Measurements from ENCODE around the gene ERC1. TPM values are rescaled to one million over a fixed set of nuclear protein-coding genes. Genes with fewer than 3 reads are reported as not detected.

The ERC1 gene
- total RNA-seq, 1 experiment from 2014 or later = 12.3 TPM

- no peaks in the 10 kb centered on the region for H4K20me1 ChIP-seq (ENCODE audit: low read length)
- TF ChIP-seq CTCF (conservative IDR thresholded peaks at IDR 0.05; ENCODE audit: low read depth, low read length) (no peak), EZH2 (IDR thresholded peaks at IDR 0.05; ENCODE audit: low read length, unreplicated experiment) (no peak), EZH2phosphoT487 (IDR thresholded peaks at IDR 0.05; ENCODE audit: borderline replicate concordance, low read length) (no peak)
- no TSS peak for BruUV-seq (replicated peaks)
- CTCF ChIA-PET = no interaction called here
- no peak overlapping the region for H3K4me2 ChIP-seq (ENCODE audit: low read length)
- H3K27ac ChIP-seq (ENCODE audit: low read length) = no peak overlapping the region
- H3K4me3 ChIP-seq (ENCODE audit: low read length) = no peak overlapping the region
- H3K27me3 ChIP-seq (ENCODE audit: low read length) = no peaks in the 10 kb centered on the region
- H3K36me3 ChIP-seq (ENCODE audit: low read depth, low read length) = no peaks in the 10 kb centered on the region
- H2AFZ ChIP-seq (ENCODE audit: low read length) = no peak overlapping the region
- ATAC-seq (no peak), DNase-seq (no peak)
- no peaks in the 10 kb centered on the region for H3K9me2 ChIP-seq (replicated peaks; ENCODE audit: low read length)
- H3K79me2 ChIP-seq (ENCODE audit: low read length) = no peaks in the 10 kb centered on the region
- intact Hi-C loops (cut with micrococcal nuclease) = no loop called here
- POLR2A ChIA-PET (ENCODE audit: unreplicated experiment) = no interaction called here
- no peaks in the 10 kb centered on the region for H3K4me1 ChIP-seq (ENCODE audit: insufficient read depth, low read length)
- H3K9me3 ChIP-seq (ENCODE audit: low read length) = no peaks in the 10 kb centered on the region
- H3K9ac ChIP-seq (ENCODE audit: low read length) = no peak overlapping the region
- no peaks in the 10 kb centered on the region for H3F3A ChIP-seq (ENCODE audit: low read length, unreplicated experiment)
Measured at GRCh38 chr12:1380171-1380851, 389.3 kb downstream of the ERC1 start.

DNA sequence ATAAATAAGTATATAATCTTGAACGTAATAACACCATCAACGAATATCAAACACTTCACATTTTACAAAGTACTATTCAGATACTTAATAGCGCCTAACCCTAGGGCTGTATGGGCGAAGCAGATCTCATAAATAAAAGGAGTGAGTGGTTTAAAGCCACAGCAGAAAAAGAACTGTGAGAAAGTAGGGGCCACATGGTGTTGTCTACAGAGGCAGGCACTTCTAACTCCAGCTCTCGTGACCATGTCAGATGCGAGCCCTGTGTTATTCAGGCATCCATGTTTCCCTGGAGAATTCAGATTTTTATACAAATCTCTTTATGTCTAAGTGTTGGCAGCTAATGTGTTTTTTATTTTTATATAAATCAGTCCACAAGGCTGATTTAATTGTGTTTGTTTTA lies 391.1 kb downstream of the ERC1 start:
- no peaks in the 10 kb centered on the region for H3F3A ChIP-seq (ENCODE audit: low read length, unreplicated experiment)
- H3K9ac ChIP-seq (ENCODE audit: low read length) = no peak overlapping the region
- no peaks in the 10 kb centered on the region for H3K9me3 ChIP-seq (ENCODE audit: low read length)
- no peak overlapping the region for H3K4me3 ChIP-seq (ENCODE audit: low read length)
- BruUV-seq (replicated peaks) = no TSS peak
- intact Hi-C loops (cut with micrococcal nuclease) = no loop called here
- H2AFZ ChIP-seq (ENCODE audit: low read length) = no peak overlapping the region
- no peak overlapping the region for H3K27ac ChIP-seq (ENCODE audit: low read length)
- H3K27me3 ChIP-seq (ENCODE audit: low read length) = no peaks in the 10 kb centered on the region
- CTCF ChIA-PET = no interaction called here
- no peaks in the 10 kb centered on the region for H3K79me2 ChIP-seq (ENCODE audit: low read length)
- DNase-seq (no peak), ATAC-seq (no peak)
- H3K4me2 ChIP-seq (ENCODE audit: low read length) = no peak overlapping the region
- no peaks in the 10 kb centered on the region for H3K4me1 ChIP-seq (ENCODE audit: insufficient read depth, low read length)
- no peaks in the 10 kb centered on the region for H3K36me3 ChIP-seq (ENCODE audit: low read depth, low read length)
- POLR2A ChIA-PET (ENCODE audit: unreplicated experiment) = no interaction called here
- no peak for TF ChIP-seq EZH2 (IDR thresholded peaks at IDR 0.05; ENCODE audit: low read length, unreplicated experiment)
- TF ChIP-seq CTCF (conservative IDR thresholded peaks at IDR 0.05; ENCODE audit: low read depth, low read length) = no peak
- no peak for TF ChIP-seq EZH2phosphoT487 (IDR thresholded peaks at IDR 0.05; ENCODE audit: borderline replicate concordance, low read length)
- no peaks in the 10 kb centered on the region for H4K20me1 ChIP-seq (ENCODE audit: low read length)
- H3K9me2 ChIP-seq (replicated peaks; ENCODE audit: low read length) = no peaks in the 10 kb centered on the region

DNA sequence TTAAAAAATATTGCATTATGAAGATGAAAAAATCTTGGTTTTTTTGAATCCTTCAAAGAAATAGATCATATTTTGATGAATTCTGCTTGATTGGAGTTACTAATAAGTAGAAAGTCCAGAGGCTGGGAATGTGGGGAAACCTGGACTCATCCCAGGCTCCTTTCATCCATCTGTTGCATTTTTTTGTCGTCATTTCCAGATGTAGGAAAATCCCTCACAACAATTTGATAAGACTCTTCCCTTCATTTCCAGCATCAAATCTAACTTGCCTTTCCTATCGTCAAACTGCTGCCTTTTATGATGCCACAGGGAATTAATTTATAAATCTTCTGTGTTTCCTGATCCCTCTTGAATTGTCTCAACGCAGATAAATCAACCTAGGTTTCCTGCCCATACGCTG lies 391.8 kb downstream of the ERC1 start:
- CTCF ChIA-PET = no interaction called here
- no peaks in the 10 kb centered on the region for H3K9me3 ChIP-seq (ENCODE audit: low read length)
- no peaks in the 10 kb centered on the region for H3K36me3 ChIP-seq (ENCODE audit: low read depth, low read length)
- H3K4me1 ChIP-seq (ENCODE audit: insufficient read depth, low read length) = no peaks in the 10 kb centered on the region
- H3K4me3 ChIP-seq (ENCODE audit: low read length) = no peak overlapping the region
- no peaks in the 10 kb centered on the region for H3K79me2 ChIP-seq (ENCODE audit: low read length)
- POLR2A ChIA-PET (ENCODE audit: unreplicated experiment) = no interaction called here
- no peak for TF ChIP-seq CTCF (conservative IDR thresholded peaks at IDR 0.05; ENCODE audit: low read depth, low read length)
- no peaks in the 10 kb centered on the region for H3K9me2 ChIP-seq (replicated peaks; ENCODE audit: low read length)
- no peak overlapping the region for H3K4me2 ChIP-seq (ENCODE audit: low read length)
- no TSS peak for BruUV-seq (replicated peaks)
- H4K20me1 ChIP-seq (ENCODE audit: low read length) = no peaks in the 10 kb centered on the region
- DNase-seq (no peak), ATAC-seq (no peak)
- H3K9ac ChIP-seq (ENCODE audit: low read length) = no peak overlapping the region
- H2AFZ ChIP-seq (ENCODE audit: low read length) = no peak overlapping the region
- H3K27me3 ChIP-seq (ENCODE audit: low read length) = no peaks in the 10 kb centered on the region
- intact Hi-C loops (cut with micrococcal nuclease) = no loop called here
- H3F3A ChIP-seq (ENCODE audit: low read length, unreplicated experiment) = no peaks in the 10 kb centered on the region
- no peak overlapping the region for H3K27ac ChIP-seq (ENCODE audit: low read length)
